DMS79 treated with DMSO at 0.1 percent for 48 hours (cell line): ENCODE data around the gene KRTAP4-3.
"Not testable (repeated sequence)": the region's sequence is repeated elsewhere in the genome, so short reads cannot be mapped to it uniquely, and the experiment has no call there.

Source experiments
- DNase-seq: peaks from one replicate; lab custom pipeline; 2025; lab: John Stamatoyannopoulos, UW

The KRTAP4-3 gene

DNA sequence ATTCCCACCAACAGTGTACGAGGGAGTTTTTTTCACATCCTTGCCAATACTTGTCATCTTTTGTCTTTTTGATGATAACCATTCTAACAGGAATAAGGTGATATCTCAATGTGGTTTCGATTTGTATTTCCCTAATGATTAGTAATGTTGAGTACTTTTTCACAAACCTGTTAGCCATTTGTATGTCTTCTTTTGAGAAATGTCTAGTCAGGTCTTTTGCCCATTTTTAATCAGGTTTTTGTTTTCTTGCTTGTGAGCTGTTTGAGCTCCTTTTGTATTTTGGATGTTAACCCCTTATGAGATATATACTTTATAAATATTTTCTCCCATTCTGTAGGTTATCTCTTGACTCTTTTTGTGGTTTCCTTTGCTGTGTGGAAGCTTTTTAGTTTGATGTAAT lies 16.5 kb downstream of the KRTAP4-3 start:
- DNase-seq = no peak

DNA sequence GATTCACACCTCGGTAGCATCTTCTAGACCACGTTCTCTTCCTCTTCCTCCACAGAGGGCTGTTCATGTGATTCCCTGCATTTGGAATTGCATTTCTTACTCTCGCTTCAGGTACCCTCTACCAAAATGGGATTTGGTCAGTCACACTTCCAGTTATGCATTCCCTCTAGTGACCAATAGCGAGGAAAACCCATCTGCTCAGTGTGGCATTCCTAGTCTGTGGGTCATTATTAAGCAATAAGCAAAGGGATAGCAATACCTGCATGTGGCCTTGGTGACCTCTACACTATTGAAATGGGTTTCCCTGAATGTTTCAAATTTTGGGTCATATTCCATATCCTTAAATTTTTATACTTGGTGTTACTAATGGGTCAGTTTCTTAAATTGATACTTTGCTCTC lies 18.0 kb downstream of the KRTAP4-3 start:
- no peak for DNase-seq

DNA sequence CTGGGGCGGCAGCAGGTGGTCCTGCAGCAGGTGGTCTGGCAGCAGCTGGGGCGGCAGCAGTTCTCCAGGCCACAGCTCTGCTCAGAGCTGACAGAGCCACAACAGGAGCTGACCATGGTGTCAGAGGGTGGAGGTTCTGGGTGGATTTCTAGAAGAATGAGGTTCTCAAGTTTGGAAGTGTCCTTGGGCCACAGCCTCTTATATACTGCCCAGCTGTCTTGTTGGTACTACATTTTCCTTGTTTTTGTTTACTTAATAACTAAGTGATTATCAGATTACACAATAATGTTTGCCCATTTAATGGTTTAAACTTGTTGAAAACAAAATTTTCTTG lies 18.4 kb downstream of the KRTAP4-3 start, which contains the start of gene KRTAP4-5:
Gene KRTAP4-5, minus strand, starts transcription at position 174 of the 334 bp plus-strand sequence. Its CDS starts 58 bp downstream, at position 116.
- no peak for DNase-seq

DNA sequence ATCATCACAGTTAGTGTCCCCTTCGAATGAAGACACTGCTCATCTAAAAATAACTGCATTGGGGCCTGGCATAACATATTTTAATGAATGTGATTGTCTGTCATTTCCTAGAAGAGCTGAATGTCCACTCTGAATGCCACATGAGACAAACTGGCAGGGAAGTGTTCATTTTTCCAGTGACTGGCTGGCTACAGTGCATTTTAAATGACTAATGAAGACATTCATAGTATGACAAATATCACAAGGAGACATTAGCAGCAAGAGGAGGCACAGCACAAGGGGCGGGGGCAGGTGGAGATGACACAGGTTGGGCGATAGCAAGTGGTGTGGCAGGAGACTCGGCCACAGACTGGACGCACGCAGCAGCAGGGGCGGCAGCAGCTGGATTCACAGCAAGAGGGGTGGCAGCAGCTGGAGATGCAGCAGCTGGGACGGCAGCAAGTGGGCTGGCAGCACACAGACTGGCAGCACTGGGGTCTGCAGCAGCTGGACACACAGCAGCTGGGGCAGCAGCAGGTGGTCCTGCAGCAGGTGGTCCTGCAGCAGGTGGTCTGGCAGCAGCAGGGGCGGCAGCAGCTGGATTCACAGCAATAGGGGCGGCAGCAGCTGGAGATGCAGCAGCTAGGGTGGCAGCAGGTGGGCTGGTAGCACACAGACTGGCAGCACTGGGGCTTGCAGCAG lies 18.9 kb downstream of the KRTAP4-3 start:
- DNase-seq = not testable (repeated sequence)

DNA sequence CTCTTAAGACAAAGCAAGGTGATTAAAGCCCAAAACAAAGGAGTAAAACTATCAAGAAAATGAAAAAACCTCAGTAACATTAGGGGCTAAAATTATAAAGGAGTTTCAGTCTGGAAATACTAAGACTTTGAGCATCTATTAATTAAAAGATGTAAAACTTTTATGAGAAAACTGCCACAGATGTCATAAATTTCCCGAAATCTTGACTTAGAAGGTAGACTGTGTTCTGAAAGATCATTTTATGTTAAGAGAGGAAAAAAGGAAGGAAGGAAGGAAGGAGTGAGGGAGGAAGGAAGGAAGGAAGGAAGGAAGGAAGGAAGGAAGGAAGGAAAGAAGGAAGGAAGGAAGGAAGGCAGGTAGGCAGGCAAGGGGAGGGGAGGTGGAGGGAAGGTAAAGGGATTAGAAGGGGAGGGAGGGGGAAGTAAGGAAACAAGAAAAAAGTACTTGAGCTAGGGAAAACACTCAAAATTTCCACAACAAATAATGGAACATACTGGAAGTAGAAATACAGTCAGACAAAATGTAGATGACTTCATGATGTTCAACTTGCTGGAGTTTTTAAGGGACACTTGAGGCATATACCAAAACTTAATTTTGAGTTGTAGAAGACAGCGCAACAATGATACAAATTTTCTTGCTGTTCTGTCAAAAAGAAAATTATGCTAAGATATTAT lies 20.4 kb downstream of the KRTAP4-3 start:
- DNase-seq = no peak

DNA sequence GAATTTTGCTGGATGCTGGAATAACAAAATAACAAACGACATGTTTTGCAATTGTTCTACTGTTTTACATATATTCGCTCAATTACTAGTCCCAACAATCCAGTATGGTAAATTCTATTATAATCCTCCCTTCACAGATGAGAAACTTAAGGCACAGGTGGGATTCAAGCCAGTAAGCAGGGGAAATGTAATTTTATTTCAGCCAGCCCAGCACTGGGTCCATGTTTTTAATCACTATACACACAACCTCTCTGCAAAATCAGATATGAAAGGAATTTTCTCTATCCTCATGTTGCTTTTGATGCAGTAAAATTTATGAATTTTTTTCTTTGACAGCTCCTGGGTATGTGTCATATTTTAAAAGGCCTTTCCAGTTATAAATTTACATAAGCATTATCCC lies 22.8 kb downstream of the KRTAP4-3 start:
- no peak for DNase-seq

DNA sequence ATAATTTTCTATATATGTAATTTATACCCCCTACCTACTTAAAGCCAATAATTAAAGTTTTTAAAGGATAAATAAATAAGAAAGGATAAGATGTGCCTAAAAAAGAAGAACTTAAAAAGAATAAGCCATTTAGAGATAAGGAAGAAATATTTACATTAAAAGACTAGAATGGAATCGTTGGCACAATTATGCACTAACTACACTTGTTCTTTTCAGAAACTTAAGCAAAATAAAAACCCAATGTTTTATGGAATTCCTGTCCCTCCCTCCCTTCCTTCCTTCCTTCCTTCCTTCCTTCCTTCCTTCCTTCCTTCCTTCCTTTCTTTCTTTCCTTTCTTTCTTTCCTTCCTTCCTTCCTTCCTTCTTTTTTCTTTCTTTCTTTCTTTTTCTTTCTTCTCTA lies 23.2 kb downstream of the KRTAP4-3 start:
- DNase-seq = no peak

DNA sequence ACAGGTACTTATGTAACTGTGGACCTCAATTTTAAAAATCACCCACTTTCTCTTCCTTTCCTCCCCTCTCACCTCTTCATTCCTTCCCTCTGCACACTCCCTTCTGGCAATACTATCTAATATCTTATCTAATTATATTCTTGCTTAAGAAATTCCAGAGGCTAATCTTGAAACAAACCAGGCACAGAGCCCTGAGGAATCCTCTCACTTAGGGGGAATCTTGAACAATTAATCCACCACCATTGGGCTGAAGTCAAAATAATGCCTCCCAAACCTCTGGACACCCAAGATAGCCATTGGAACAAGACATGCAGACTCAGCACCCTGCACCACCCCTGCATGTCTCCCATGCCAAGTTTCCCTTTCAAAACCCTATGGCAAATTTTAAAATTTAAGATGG lies 26.7 kb downstream of the KRTAP4-3 start:
- no peak for DNase-seq

DNA sequence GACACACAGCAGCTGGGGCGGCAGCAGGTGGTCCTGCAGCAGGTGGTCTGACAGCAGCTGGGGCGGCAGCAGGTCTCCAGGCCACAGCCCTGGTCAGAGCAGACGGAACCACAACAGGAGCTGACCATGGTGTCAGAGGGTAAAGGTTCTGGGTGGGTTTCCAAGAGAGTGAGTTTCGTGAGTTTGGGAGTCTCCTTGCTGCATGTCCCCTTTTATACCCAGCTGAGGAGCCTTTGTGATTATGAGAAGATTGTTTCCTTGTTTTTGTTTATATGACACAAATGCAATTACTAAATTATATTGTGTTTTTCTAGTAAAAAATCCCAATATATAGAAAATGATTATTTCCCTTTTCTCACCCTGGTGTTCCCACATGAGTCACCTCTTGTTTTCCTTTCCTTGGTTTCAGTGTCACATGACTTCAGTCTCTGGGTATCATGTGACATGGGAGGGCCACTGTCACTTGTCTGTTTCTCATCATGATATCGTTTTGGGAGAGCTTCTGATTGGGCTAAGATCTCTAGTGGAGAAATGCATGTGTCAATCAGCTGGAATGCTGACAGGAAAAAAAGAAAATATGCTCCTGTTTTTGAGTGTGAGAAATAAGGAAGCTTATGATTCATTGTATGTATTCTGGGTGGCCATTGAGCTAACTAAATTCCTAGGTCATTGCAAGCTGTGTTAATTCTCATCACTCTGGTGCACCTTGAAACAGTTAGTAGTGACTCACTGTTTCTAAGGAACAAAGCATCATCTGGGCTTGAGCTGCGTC lies 27.5 kb downstream of the KRTAP4-3 start, which contains the start of gene KRTAP4-6:
Gene KRTAP4-6, minus strand, starts transcription at position 185 of the 772 bp plus-strand sequence. Its CDS starts 57 bp downstream, at position 128.
- no peak for DNase-seq

DNA sequence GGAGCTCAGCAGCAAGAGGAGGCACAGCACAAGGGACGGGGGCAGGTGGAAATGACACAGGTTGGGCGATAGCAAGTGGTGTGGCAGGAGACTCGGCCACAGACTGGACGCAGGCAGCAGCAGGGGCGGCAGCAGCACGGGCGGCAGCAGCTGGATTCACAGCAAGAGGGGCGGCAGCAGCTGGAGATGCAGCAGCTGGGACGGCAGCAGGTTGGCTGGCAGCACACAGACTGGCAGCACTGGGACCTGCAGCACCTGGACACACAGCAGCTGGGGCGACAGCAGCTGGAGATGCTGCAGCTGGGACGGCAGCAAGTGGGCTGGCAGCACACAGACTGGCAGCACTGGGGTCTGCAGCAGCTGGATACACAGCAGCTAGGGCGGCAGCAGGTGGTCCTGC lies 28.2 kb downstream of the KRTAP4-3 start:
- not testable (repeated sequence) for DNase-seq

DNA sequence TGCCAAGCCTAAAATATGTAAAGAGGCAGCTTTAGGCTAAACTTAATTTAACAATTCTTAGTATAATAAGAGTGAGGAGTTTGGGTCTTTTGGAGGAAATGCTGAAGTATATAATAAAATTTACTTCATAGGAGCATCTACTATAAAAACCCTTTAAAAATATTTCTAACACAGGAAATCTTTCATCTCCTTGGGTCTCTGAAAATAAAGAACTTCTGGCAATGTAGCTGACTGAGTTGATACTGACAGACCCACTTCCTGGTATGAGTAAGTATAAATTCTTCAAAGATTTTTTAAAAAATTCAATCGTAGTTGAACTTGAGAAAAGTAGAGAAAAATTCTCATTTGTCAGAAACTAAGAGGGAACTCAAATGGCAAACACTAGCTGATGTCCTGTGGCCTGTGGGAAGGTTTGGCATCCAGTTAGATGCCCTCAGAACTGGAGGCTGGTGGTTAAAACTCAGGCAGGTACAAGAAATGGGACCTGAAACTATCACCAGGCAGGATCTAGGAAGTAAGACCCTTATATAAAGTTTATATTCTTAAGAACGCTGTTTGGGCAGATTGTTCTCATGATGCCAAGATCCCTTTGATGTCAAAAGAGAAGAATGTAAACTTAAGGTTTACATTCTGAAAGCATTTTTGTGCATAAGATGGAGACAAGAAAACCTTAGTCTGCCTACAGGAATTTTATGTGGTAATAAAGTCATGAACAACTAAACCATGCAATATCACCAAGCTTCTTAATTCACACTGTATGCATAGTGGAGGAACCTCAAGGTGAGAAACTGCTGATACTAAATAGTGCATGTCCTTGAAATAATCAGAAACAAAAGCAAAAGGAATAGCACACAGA lies 33.9 kb downstream of the KRTAP4-3 start:
- DNase-seq = no peak

DNA sequence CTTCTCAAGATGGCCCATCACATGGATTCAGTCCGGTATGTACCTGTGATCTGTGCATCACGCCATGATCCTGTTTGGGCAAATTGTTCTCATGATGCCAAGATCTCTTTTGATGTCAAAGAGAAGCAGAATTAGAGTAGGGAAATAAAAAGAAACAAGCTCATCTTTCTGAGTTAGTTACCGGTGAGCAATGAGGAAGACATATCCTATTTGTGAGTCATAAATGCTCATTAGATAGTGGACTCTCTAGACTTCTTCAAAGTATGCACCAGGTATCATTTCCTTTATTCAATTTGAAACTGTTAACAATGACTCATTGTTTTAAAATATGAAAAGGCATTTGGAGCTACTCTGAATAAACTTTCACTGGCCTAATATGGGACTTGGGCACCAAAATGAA lies 36.0 kb downstream of the KRTAP4-3 start:
- DNase-seq = no peak

DNA sequence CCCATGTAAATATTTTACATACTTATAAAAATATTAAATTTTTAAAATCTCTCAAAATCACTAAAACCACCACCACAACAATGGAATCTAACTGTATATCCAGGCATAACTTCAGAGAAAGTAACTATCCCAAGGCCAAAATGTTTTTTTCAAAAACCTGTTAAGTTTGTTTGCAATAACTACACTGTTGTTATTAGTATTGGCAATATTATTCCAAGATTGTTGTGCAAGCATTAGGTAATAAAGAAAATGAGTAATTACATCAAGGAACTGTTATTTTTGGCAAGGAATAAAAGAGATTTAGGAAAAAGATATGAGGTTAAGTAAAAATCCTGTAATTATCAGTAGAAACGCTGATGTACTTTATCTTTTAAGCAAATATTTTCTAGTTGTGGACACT lies 40.6 kb downstream of the KRTAP4-3 start:
- no peak for DNase-seq

DNA sequence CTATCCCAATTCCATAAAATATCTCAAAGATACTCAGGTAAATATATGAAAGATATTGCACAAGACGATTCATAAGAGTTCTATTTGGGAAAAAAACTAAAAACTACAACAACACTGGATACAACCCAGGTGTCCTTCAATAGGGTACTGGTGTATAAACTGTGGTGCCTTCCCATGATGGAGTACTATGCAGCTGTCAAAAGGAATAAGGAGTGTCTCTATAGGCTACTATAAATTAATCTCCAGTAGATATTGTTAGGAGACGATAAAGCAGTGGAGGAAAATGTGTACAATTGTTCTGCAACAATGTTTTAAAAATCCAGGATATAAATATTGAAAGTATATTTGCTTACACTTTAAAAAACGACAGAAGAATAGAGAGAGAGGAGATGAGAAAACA lies 41.6 kb downstream of the KRTAP4-3 start:
- no peak for DNase-seq

DNA sequence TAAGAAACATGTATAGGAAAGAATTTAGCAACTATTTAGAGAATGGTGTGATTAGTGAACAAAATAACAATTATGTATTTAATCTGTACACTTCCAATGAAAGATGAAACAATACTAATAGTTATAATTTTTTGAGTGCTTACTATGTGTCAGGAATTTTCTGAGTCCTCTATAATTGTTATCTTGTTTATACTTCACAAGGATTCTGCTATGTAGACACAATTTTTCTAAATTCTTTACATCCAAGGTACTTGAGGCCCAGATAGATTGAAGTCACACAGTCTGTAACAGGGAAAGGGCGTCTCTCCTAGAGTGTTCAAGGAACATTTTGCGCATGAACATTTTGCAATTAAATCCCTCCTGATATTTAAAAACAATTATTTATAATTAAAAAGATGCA lies 43.0 kb downstream of the KRTAP4-3 start:
- no peak for DNase-seq

DNA sequence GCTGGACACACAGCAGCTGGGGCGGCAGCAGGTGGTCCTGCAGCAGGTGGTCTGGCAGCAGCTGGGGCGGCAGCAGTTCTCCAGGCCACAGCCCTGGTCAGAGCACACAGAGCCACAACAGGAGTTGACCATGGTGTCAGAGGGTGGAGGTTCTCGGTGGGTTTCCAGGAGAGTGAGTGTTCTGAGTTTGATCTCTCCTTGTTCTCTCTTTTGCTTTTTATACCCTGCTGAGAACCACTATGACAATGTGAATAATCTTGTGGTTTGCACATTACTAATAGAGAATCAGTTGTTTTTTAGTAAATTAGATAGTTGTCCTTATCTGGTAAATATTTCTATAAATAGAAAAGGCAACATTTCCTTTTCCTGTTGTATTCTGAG lies 44.0 kb downstream of the KRTAP4-3 start, which contains the start of gene KRTAP4-12:
Gene KRTAP4-12, minus strand, starts transcription at position 192 of the 381 bp plus-strand sequence. Its CDS starts 60 bp downstream, at position 132.
- DNase-seq = not testable (repeated sequence)

DNA sequence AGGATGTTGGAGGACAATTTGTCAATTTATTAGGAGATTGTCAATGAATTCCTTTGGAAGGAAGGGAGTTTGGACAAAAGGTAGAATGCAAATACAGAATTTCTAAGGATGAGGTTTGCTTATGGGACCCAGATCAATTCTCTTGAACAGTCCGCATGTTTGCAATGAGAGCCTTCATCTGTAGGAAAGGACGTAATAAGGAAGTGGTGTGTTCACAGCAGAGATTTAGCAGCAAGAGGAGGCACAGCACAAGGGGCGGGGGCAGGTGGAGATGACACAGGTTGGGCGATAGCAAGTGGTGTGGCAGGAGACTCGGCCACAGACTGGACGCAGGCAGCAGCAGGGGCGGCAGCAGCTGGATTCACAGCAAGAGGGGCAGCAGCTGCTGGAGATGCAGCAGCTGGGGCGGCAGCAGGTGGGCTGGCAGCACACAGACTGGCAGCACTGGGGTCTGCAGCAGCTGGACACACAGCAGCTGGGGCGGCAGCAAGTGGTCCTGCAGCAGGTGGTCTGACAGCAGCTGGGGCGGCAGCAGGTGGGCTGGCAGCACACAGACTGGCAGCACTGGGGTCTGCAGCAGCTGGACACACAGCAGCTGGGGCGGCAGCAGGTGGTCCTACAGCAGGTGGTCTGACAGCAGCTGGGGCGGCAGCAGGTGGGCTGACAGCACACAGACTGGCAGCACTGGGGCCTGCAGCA lies 44.6 kb downstream of the KRTAP4-3 start:
- not testable (repeated sequence) for DNase-seq

DNA sequence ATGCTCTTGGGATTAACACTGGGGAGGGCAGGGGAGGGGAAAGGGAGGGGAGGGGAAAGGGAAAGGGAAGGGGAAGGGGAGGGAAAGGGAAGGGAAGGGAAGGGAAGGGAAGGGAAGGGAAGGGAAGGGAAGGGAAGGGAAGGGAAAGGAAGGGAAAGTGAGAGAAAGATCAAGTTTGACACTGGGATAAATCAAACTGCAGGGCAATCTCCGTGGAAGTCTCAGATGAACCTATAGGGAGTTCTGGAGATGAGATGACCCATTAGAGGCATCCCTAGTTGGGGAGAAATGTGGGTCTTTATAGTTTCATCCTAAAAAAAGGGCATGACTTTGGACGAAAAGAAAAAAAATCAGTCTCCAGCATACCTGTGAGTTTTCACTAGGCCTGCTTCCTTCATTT lies 46.3 kb downstream of the KRTAP4-3 start:
- DNase-seq = no peak

DNA sequence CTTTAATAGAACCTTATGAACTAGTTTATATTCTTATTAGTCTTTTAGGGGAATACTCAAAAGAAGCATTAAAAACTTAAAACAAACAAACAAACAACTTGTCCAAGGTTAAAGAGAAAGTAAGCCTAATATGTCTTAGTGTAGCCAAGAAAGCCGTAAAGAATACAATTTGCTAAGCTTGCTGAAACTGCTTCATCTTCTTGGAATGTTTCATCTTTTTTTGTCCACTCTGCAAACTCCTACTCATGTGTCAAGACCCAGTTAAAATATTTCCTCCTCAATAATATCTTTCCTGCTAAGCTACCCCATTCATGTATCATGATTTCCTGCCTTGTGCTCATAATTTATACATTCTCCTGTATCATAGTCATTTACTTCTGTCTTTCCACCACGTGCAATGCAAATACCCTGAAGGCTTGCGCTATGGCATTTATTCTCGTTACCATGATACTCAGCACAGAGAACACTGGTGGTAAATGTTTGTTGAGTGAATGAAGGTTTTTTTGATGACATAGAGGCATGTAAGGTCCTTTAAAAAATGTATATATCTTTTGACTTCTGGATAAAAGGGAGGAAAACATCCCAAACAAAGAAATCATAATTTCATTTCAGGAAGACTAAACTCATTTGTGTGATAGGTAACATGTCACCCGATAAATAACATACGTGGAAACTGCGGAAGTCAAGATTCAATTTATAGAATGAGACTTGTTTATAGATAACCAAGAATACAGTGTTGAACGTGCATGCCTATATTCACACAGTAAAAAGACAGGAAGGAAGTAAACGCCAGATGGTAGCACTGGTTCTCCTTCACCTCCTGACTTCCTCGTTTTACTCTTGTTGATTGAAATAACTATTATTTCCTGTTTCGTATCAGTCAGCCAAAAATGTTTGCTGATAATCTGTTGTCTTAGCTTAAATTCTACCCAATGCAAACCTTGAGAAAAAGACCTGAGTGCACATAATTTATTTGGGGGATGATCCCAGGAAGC lies 48.0 kb downstream of the KRTAP4-3 start:
- DNase-seq = not testable (repeated sequence)

DNA sequence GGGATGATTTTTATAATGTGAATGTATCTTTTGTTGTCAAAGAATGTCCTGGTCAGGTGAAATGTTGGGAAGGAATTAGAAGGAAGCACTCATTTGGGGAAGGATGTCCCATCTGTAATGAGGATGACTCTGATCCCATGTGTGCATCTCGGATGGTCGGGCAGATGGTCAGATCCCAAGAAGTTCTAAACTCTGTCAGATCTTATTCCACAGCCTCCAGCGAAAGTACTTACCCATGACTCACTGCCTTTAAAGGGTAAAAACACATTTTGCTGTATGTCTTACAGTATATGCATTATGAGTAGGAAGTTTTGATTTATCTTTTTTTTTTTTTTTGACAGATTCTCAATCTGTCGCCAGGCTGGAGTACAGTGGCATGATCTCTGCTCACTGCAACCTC lies 49.3 kb downstream of the KRTAP4-3 start:
- no peak for DNase-seq
